ENCODE results near the gene CIAPIN1.

GRCh38 chr16:57444711-57445110 lies 2.5 kb downstream of the CIAPIN1 start:
- no peak for TF ChIP-seq CTCF (IDR thresholded peaks at IDR 0.05)
- no peak for TF ChIP-seq ZFX (IDR thresholded peaks at IDR 0.05; ENCODE audit: borderline replicate concordance)

Data from 22Rv1 (cell line).